Lower lobe of right lung (tissue), 2 donors: ENCODE measurements around the gene PRSS50. TPM values are rescaled to one million over a fixed set of nuclear protein-coding genes. Genes with fewer than 3 reads are reported as not detected.
"Not testable (repeated sequence)": the region's sequence is repeated elsewhere in the genome, so short reads cannot be mapped to it uniquely, and the experiment has no call there.

Experiments used
- ATAC-seq, 2 donors: fragments of 200-7000 bp; cut with Tn5 transposase; one replicate each; pipeline ENCODE4 v1.9.1; 2020 to 2022; ENCODE audit warnings: mild to moderate bottlenecking in 2 of 2, moderate library complexity in 2 of 2
- DNase-seq: peaks from one replicate; pipeline ENCODE4 v3.0.0-alpha.2; 2020
- H3K27ac ChIP-seq: fragments of 200-600 bp; one replicate; pipeline ENCODE4 v1.8.0; 2022
- H3K27me3 ChIP-seq: fragments of 200-600 bp; one replicate; pipeline ENCODE4 v1.8.0; 2022; ENCODE audit warnings: low read depth
- H3K36me3 ChIP-seq: fragments of 200-600 bp; one replicate; pipeline ENCODE4 v1.8.0; 2022; ENCODE audit warnings: mild to moderate bottlenecking
- H3K4me1 ChIP-seq: fragments of 200-600 bp; one replicate; pipeline ENCODE4 v1.8.0; 2022
- H3K4me3 ChIP-seq: fragments of 200-600 bp; one replicate; pipeline ENCODE4 v1.8.0; 2022; ENCODE audit warnings: mild to moderate bottlenecking
- H3K9me3 ChIP-seq: fragments of 200-600 bp; one replicate; pipeline ENCODE4 v1.8.0; 2022
- intact Hi-C: fragments of 100-400 bp; cut with DNase I; formaldehyde crosslinking; loops from one replicate; pipeline ENCODE4 v1.11.0; 2022
- total RNA-seq: library from RNA; stranded (reverse); fragmentation: NEBNext Ultra II Directional; extraction: Animal tissue kit (Norgen Biotek cat#: 25700); gene quantifications from one replicate; pipeline ENCODE4 v1.2.1, GENCODE V29; 2021
- TF ChIP-seq, protein P1 (sequence below): fragments of 200-600 bp; IDR thresholded peaks from one replicate; pipeline ENCODE4 v1.8.0; 2022; ENCODE audit warnings: antibody characterized with exemption, mild to moderate bottlenecking
- donor health status: DM: no; HTN: yes; CAD: no; lungs with severe emphysema.

The PRSS50 gene
- total RNA-seq, 1 donor from 2014 or later, result 0.41 TPM

DNA sequence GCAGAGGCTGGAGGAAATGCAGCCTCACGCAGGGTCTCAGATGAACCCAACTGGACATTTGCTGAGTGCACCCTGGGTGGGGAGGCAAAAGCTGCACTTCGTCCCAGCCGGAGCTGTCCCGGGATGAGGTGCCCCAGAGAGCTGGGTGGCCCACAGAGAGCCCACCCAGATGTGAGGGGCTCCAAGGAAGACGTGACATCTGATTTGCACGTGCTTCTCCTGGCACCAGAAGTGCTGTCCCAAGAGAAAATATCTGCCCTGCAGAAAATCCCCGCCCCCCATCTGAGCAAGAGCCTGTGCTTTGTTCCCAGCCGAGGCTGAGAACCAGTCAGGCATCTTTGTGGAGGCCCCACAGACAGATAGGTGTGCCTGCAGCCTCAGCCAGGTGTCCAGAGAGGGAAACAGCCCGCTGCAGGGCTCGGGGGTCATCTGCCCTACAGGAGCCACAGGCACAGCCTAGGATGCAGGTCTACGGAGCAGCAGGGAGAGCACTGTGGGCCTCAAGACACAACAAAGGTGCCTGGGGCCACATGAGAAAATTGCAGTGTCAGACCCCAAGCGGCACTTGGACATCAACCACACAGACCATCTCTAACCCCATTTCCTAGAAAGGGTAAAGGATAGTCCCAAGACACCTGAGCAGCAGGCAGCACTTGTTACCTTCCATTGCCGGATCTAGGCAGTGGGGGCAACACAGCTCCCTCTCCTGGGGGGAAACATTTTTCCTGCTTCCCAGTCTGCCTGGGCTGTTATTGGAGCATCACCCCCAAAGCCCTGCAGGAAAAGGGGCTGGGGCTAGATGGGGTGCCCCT, 10.7 kb downstream of the PRSS50 start:
- DNase-seq (peak; percentile 25), ATAC-seq (no peak)
- Histone ChIP-seq H3K27ac (no peak overlapping the region), H3K9me3 (no peaks in the 10 kb centered on the region), H3K36me3 (no peaks in the 10 kb centered on the region), H3K4me3 (no peak overlapping the region), H3K27me3 (peaks cover 10% of the 10 kb centered on the region), H3K4me1 (no peaks in the 10 kb centered on the region)
- TF ChIP-seq, protein P1, sequence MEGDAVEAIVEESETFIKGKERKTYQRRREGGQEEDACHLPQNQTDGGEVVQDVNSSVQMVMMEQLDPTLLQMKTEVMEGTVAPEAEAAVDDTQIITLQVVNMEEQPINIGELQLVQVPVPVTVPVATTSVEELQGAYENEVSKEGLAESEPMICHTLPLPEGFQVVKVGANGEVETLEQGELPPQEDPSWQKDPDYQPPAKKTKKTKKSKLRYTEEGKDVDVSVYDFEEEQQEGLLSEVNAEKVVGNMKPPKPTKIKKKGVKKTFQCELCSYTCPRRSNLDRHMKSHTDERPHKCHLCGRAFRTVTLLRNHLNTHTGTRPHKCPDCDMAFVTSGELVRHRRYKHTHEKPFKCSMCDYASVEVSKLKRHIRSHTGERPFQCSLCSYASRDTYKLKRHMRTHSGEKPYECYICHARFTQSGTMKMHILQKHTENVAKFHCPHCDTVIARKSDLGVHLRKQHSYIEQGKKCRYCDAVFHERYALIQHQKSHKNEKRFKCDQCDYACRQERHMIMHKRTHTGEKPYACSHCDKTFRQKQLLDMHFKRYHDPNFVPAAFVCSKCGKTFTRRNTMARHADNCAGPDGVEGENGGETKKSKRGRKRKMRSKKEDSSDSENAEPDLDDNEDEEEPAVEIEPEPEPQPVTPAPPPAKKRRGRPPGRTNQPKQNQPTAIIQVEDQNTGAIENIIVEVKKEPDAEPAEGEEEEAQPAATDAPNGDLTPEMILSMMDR, result no peak
- intact Hi-C loops, result loop anchor here (10.0 kb wide), 1 partner anchor 188 kb away; no protein-coding TSS in a partner anchor

DNA sequence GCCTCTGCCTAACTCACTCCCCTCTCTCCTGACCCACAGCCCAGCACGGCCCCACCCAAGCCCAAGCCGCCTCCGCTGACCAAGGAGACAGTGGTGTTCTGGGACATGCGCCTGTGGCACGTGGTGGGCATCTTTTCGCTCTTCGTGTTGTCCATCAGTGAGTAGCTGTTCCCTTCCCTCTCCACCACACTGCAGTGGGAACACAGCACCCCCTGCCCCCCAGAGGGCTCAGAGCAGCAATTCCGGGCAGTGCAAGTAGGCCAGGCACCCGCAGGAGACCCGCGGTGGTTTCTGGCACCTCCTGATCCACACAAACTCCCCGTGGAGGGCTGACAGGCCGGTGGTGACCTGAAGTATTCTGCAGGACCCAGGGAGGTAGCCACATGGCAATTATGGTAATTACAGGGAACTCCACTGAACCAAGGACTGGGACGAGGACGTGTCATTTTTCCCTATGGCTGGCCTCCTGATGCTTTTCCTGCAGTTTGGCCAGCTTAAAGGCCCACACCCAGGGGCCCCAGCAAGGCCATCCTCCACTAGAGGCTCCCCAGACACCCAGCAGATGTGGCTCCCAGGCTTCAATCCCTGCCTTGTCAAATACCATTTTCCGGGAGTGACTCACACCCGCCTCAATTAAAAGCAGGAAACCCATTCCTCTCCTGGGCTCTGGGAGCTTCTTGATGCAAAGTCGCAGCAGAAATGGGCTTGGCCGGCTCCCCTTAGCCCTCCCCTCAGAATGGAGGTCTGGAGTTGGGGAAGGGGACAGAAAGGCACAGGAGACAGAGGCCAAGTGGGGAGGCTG, 11.7 kb downstream of the PRSS50 start:
- intact Hi-C loops, result loop anchor here (10.0 kb wide), 1 partner anchor 189 kb away; no protein-coding TSS in a partner anchor
- DNase-seq (peak; percentile 41), ATAC-seq (no peak)
- TF ChIP-seq, protein P1, result no peak
- Histone ChIP-seq H3K4me3 (no peak overlapping the region), H3K36me3 (no peaks in the 10 kb centered on the region), H3K4me1 (peaks cover 8% of the 10 kb centered on the region), H3K27ac (no peak overlapping the region), H3K9me3 (no peaks in the 10 kb centered on the region), H3K27me3 (peaks cover 20% of the 10 kb centered on the region)

DNA sequence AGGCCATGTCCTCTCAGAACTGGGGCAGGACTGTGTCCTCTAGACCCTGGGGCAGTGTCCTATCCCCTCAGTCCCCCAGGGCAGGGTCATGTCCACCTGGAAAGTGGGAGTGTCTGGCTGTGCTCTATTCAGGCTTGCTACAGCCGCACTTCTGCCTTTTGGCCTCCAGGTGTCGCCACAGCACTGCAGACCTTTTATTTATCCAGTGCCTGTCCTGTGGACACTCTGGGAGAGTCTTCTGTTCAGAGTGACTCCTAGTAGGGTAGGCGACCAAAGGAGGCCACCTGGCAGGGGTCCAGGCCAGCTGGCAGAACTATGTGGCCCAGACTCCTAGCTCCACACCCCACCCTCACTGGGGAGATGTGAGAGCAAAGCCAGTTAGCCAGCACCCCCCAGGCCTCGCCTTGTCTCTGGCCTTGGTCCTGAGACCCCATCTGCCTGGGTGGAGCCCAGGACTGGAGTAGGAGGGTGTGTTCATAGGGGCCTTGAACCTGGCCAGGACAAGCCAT, 12.6 kb downstream of the PRSS50 start:
- Histone ChIP-seq H3K27me3 (peaks cover 20% of the 10 kb centered on the region), H3K9me3 (no peaks in the 10 kb centered on the region), H3K27ac (no peak overlapping the region), H3K4me1 (peaks cover 17% of the 10 kb centered on the region), H3K36me3 (no peaks in the 10 kb centered on the region), H3K4me3 (no peak overlapping the region)
- intact Hi-C loops, result loop anchor here (10.0 kb wide), 1 partner anchor 190 kb away; no protein-coding TSS in a partner anchor
- TF ChIP-seq, protein P1, result peak; percentile 98
- peak; percentile 84 to 89 for ATAC-seq
- peak; percentile 79 for DNase-seq

DNA sequence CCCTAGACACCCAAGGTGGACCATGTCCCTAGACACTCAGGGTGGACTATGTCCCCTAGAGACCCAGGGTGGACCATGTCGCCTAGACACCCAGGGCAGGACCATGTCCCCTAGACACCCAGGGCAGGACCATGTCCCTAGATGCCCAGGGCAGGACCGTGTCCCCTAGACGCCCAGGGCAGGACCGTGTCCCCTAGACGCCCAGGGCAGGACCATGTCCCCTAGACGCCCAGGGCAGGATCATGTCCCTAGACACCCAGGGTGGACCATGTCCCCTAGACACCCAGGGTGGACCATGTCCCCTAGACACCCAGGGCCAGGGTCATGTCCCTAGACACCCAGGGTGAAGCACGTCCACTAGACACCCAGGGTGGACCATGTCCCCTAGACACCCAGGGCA, 13.3 kb downstream of the PRSS50 start:
- H3K36me3 ChIP-seq, H3K9me3 ChIP-seq, H3K27ac ChIP-seq, ATAC-seq, H3K4me3 ChIP-seq: not testable (repeated sequence)
- H3K27me3 ChIP-seq, result peaks cover 20% of the 10 kb centered on the region
- intact Hi-C loops, result loop anchor here (10.0 kb wide), 1 partner anchor 190 kb away; no protein-coding TSS in a partner anchor
- DNase-seq, result peak; percentile 17
- peaks cover 24% of the 10 kb centered on the region for H3K4me1 ChIP-seq

DNA sequence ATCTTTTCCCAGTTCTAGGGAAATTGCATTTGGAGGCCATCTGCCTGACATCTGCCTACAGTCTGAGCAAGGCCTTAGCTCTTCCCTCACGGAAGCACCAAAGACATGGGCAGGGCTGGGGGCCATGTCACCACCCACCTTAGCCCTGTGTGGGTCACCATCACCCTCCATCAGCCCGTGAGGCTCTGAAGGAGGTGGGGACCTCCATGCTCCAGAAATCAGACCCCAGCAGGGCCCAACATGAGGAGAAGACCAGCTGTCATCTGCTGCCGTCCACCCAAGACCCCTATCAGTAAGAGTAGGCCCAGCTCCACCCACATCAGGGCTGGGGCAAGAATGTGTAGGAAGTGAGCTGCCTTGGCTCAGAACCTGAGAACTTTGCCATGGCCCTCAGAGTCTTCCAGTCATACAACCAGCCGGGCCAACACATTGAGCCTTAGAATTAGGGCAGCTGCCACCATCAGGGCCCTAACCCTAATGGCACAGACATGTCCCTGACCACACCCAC, 14.6 kb downstream of the PRSS50 start:
- ATAC-seq, result no peak
- no peaks in the 10 kb centered on the region for H3K9me3 ChIP-seq
- no peak overlapping the region for H3K27ac ChIP-seq
- H3K36me3 ChIP-seq, result no peaks in the 10 kb centered on the region
- H3K27me3 ChIP-seq, result peaks cover 20% of the 10 kb centered on the region
- intact Hi-C loops, result loop anchor here (10.0 kb wide), 1 partner anchor 192 kb away; no protein-coding TSS in a partner anchor
- H3K4me1 ChIP-seq, result peaks cover 28% of the 10 kb centered on the region
- TF ChIP-seq, protein P1, result no peak
- DNase-seq, result peak; percentile 27
- no peak overlapping the region for H3K4me3 ChIP-seq
